GM12878 (cell line): ENCODE data around the gene CTDP1. TPM values are rescaled to one million over a fixed set of nuclear protein-coding genes. Genes with fewer than 3 reads are reported as not detected.

Source experiments
- BHLHE40 ChIP-seq, 2 experiments: fragments of 450-650 bp in 1 of 2; IDR thresholded peaks; 2 replicates each; pipeline ENCODE4 v1.6.1; 2011 to 2017; ENCODE audit warnings: low read depth in 2 of 2, borderline replicate concordance in 1 of 2, improper control_type of control experiment in 1 of 2, low read length in 1 of 2, mild to moderate bottlenecking in 1 of 2
- CBX3 ChIP-seq: fragments of 200-600 bp; sonication (generic); IDR thresholded peaks from 2 replicates; pipeline ENCODE4 v1.6.1; 2016; ENCODE audit warnings: low read depth, borderline replicate concordance
- CHD2 ChIP-seq: IDR thresholded peaks from 2 replicates; pipeline ENCODE4 v1.6.1; 2011; ENCODE audit warnings: low read depth, low read length, improper control_type of control experiment, borderline replicate concordance
- CREM ChIP-seq: IDR thresholded peaks from 2 replicates; pipeline ENCODE4 v1.6.1; 2014; ENCODE audit warnings: antibody characterized with exemption, low read depth
- ESRRA ChIP-seq: IDR thresholded peaks from 2 replicates; pipeline ENCODE4 v1.6.1; 2012; ENCODE audit warnings: mild to moderate bottlenecking, low read length, improper control_type of control experiment
- ETV6 ChIP-seq, 2 experiments: fragments of 450-650 bp in 1 of 2; IDR thresholded peaks in 1 of 2; conservative IDR thresholded peaks in 1 of 2; 2 replicates each; pipeline ENCODE4 v1.6.1; 2014; ENCODE audit warnings: antibody characterized with exemption in 1 of 2, borderline replicate concordance in 1 of 2, low read depth in 1 of 2, mild to moderate bottlenecking in 1 of 2, moderate library complexity in 1 of 2
- IKZF2 ChIP-seq, 2 experiments: fragments of 450-650 bp; IDR thresholded peaks; 2 replicates each; pipeline ENCODE4 v1.6.1; 2017; ENCODE audit warnings: mild to moderate bottlenecking in 2 of 2, moderate library complexity in 2 of 2
- IRF4 ChIP-seq: IDR thresholded peaks from 2 replicates; pipeline ENCODE4 v1.6.1; 2011; ENCODE audit warnings: low read depth, low read length
- JUND ChIP-seq: IDR thresholded peaks from 2 replicates; pipeline ENCODE4 v1.6.1; 2012; ENCODE audit warnings: low read depth, mild to moderate bottlenecking, low read length, improper control_type of control experiment, moderate library complexity
- MAX ChIP-seq: IDR thresholded peaks from 2 replicates; pipeline ENCODE4 v1.6.1; 2012; ENCODE audit warnings: low read depth, low read length, improper control_type of control experiment
- MYB ChIP-seq: fragments of 150-350 bp; IDR thresholded peaks from 2 replicates; pipeline ENCODE4 v1.6.1; 2014; ENCODE audit warnings: mild to moderate bottlenecking, low read depth, low read length, borderline replicate concordance
- NFYB ChIP-seq: IDR thresholded peaks from 2 replicates; pipeline ENCODE4 v1.6.1; 2011; ENCODE audit warnings: low read depth, mild to moderate bottlenecking, low read length, improper control_type of control experiment, moderate library complexity; ENCODE audit not compliant: insufficient read depth
- NR2C1 ChIP-seq: fragments of 450-650 bp; IDR thresholded peaks from 2 replicates; pipeline ENCODE4 v1.6.1; 2017; ENCODE audit warnings: antibody characterized with exemption, mild to moderate bottlenecking, moderate library complexity
- NR2C2 ChIP-seq: IDR thresholded peaks from 2 replicates; pipeline ENCODE4 v1.6.1; 2011; ENCODE audit warnings: borderline replicate concordance, low read depth; ENCODE audit not compliant: control insufficient read depth, insufficient read length
- PAX8 ChIP-seq: fragments of 450-650 bp; IDR thresholded peaks from 2 replicates; pipeline ENCODE4 v1.6.1; 2017; ENCODE audit warnings: mild to moderate bottlenecking, moderate library complexity
- POLR2A ChIP-seq: IDR thresholded peaks from 2 replicates; pipeline ENCODE4 v1.6.1; 2011; ENCODE audit warnings: low read depth, mild to moderate bottlenecking, low read length
- SIN3A ChIP-seq: IDR thresholded peaks from 2 replicates; pipeline ENCODE4 v1.6.1; 2012; ENCODE audit warnings: low read depth, low read length, improper control_type of control experiment
- SREBF2 ChIP-seq: IDR thresholded peaks from 2 replicates; pipeline ENCODE4 v1.6.1; 2012; ENCODE audit warnings: mild to moderate bottlenecking, low read length
- SUZ12 ChIP-seq: fragments of 200-600 bp; sonication (generic); IDR thresholded peaks from one replicate; pipeline ENCODE4 v1.6.1; 2018; ENCODE audit warnings: antibody characterized with exemption, mild to moderate bottlenecking; ENCODE audit not compliant: unreplicated experiment
- TCF7 ChIP-seq: IDR thresholded peaks from 2 replicates; pipeline ENCODE4 v1.6.1; 2014; ENCODE audit warnings: antibody characterized with exemption, borderline replicate concordance
- YY1 ChIP-seq: IDR thresholded peaks from 2 replicates; pipeline ENCODE4 v1.6.1; 2011; ENCODE audit warnings: low read depth, mild to moderate bottlenecking, low read length
- ZNF622 ChIP-seq: fragments of 450-650 bp; IDR thresholded peaks from 2 replicates; pipeline ENCODE4 v1.6.1; 2017; ENCODE audit warnings: mild to moderate bottlenecking, inconsistent platforms
- ZSCAN29 ChIP-seq: fragments of 450-650 bp; IDR thresholded peaks from 2 replicates; pipeline ENCODE4 v1.6.1; 2017; ENCODE audit warnings: mild to moderate bottlenecking, moderate library complexity
- polyA plus RNA-seq, 11 experiments: library from polyadenylated mRNA; depleted of rRNA in 4 of 11; unstranded in 6 of 11; stranded (reverse) in 5 of 11; fragments of >200 nt; fragmentation: Nextera tagmentation in 4 of 11; fragmentation: Illumina TruSeq in 1 of 11; extraction: Ambion mirVana in 4 of 11; extraction: Trizol in 1 of 11; gene quantifications; 1 replicate in 1 of 11; 2 replicates in 10 of 11; pipeline versions ENCODE4 v1.2.1 to v1.2.3, GENCODE V29; 2011 to 2016; ENCODE audit warnings: inconsistent platforms in 2 of 11, missing spikeins in 2 of 11, low read depth in 1 of 11
- total RNA-seq, 4 experiments: library from RNA; depleted of rRNA in 3 of 4; stranded (reverse); fragments of >200 nt in 3 of 4; fragmentation: Illumina TruSeq in 1 of 4; extraction: Trizol in 1 of 4; gene quantifications; 2 replicates each; pipeline versions ENCODE4 v1.2.1 to v1.2.3, GENCODE V29; 2013 to 2021
- TF ChIP-seq, protein P1 (sequence below): fragments of 450-650 bp; IDR thresholded peaks from 2 replicates; pipeline ENCODE4 v1.6.1; 2017; ENCODE audit warnings: antibody characterized with exemption, mild to moderate bottlenecking, moderate library complexity
- TF ChIP-seq, protein P2 (sequence below): fragments of 450-650 bp; IDR thresholded peaks from 2 replicates; pipeline ENCODE4 v1.6.1; 2018; ENCODE audit warnings: mild to moderate bottlenecking, low read depth, moderate library complexity; ENCODE audit not compliant: partially characterized antibody

CTDP1 gene
- total and polyA plus RNA-seq, 10 of the 15 experiments (the other 5 are each of a cell fraction or from before 2014, with no cell fraction given) = 0.32 to 31.3 (median 8.8) TPM

GRCh38 chr18:79707671-79708070 lies 28.1 kb downstream of the CTDP1 start (continued):
- no peak for TF ChIP-seq CBX3
- TF ChIP-seq POLR2A = no peak
- TF ChIP-seq SUZ12 = no peak
- TF ChIP-seq PAX8 = no peak
- TF ChIP-seq SREBF2 = no peak
- TF ChIP-seq, protein P1, sequence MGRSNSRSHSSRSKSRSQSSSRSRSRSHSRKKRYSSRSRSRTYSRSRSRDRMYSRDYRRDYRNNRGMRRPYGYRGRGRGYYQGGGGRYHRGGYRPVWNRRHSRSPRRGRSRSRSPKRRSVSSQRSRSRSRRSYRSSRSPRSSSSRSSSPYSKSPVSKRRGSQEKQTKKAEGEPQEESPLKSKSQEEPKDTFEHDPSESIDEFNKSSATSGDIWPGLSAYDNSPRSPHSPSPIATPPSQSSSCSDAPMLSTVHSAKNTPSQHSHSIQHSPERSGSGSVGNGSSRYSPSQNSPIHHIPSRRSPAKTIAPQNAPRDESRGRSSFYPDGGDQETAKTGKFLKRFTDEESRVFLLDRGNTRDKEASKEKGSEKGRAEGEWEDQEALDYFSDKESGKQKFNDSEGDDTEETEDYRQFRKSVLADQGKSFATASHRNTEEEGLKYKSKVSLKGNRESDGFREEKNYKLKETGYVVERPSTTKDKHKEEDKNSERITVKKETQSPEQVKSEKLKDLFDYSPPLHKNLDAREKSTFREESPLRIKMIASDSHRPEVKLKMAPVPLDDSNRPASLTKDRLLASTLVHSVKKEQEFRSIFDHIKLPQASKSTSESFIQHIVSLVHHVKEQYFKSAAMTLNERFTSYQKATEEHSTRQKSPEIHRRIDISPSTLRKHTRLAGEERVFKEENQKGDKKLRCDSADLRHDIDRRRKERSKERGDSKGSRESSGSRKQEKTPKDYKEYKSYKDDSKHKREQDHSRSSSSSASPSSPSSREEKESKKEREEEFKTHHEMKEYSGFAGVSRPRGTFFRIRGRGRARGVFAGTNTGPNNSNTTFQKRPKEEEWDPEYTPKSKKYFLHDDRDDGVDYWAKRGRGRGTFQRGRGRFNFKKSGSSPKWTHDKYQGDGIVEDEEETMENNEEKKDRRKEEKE = no peak
- no peak for TF ChIP-seq ZNF622
- TF ChIP-seq IRF4 = peak; percentile 92
- TF ChIP-seq IKZF2 (IDR thresholded peaks at IDR 0.05) = no peak
- no peak for TF ChIP-seq MYB
- TF ChIP-seq YY1 = no peak
- TF ChIP-seq BHLHE40 (IDR thresholded peaks at IDR 0.05; ENCODE audit: borderline replicate concordance in 1 of 2, low read depth in 2 of 2, low read length in 1 of 2) = peak in 1 of 2 experiments; percentile 42; a peak in 1 of 4 replicates
- no peak for TF ChIP-seq NR2C2
- TF ChIP-seq NFYB = no peak
- TF ChIP-seq TCF7 = peak; percentile 72; the same call in 1 of the 2 replicates
- TF ChIP-seq SIN3A = no peak
- TF ChIP-seq MAX = no peak
- peak; percentile 47; the same call in 1 of the 2 replicates for TF ChIP-seq CREM
- no peak for TF ChIP-seq CHD2
- TF ChIP-seq ZSCAN29 = no peak
- peak; percentile 72; the same call in 1 of the 2 replicates for TF ChIP-seq JUND
- TF ChIP-seq, protein P2, sequence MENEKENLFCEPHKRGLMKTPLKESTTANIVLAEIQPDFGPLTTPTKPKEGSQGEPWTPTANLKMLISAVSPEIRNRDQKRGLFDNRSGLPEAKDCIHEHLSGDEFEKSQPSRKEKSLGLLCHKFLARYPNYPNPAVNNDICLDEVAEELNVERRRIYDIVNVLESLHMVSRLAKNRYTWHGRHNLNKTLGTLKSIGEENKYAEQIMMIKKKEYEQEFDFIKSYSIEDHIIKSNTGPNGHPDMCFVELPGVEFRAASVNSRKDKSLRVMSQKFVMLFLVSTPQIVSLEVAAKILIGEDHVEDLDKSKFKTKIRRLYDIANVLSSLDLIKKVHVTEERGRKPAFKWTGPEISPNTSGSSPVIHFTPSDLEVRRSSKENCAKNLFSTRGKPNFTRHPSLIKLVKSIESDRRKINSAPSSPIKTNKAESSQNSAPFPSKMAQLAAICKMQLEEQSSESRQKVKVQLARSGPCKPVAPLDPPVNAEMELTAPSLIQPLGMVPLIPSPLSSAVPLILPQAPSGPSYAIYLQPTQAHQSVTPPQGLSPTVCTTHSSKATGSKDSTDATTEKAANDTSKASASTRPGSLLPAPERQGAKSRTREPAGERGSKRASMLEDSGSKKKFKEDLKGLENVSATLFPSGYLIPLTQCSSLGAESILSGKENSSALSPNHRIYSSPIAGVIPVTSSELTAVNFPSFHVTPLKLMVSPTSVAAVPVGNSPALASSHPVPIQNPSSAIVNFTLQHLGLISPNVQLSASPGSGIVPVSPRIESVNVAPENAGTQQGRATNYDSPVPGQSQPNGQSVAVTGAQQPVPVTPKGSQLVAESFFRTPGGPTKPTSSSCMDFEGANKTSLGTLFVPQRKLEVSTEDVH = no peak
- no peak; a peak in 1 of 4 replicates for TF ChIP-seq ETV6 (conservative IDR thresholded peaks at IDR 0.05 in 1 of 2, IDR thresholded peaks at IDR 0.05 in 1 of 2; ENCODE audit: borderline replicate concordance in 1 of 2, low read depth in 1 of 2)
- no peak for TF ChIP-seq ESRRA
- TF ChIP-seq NR2C1 = no peak
